ENCODE results near the gene STIM1. TPM values are rescaled to one million over a fixed set of nuclear protein-coding genes. Genes with fewer than 3 reads are reported as not detected.

The STIM1 gene
- total and polyA plus RNA-seq, 10 of the 15 experiments (the other 5 are each of a cell fraction or from before 2014, with no cell fraction given), result 8.6 to 57.7 (median 29.3) TPM

DNA sequence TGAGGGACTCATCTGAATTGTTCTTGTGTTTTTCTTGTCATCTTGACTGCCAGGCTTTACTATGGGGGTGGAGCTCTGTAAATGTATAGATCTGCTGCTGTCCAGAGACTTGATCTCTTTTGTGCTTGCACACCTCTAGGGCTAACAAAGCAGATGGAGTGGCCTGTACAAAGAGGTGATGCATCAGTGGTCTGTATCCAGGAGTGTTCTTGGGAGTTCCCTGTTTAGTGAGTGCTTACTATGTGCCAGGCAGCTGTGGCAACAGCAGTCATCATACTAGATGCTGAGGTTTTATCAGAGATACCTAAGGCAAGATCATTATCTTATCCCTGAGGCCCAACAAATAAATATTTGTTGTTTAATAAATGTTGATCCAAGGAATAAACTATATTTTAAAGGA, 33.4 kb downstream of the STIM1 start:
- no peak overlapping the region for H3K27ac ChIP-seq (ENCODE audit: control insufficient read depth, insufficient read depth)
- peaks cover 33% of the 10 kb centered on the region for H3K4me1 ChIP-seq (ENCODE audit: control insufficient read depth, insufficient read depth, low read length)
- ChIA-PET SMC1A (ENCODE audit: uncharacterized antibody, unreplicated experiment) (interaction anchor here (1.2 to 5.5 kb wide), 9 partner anchors 8 to 184 kb away, joined by 3 to 43 read pairs (median 14); partner anchors contain the start of gene STIM1), POLR2A (interaction anchor here (0.7 to 2.4 kb wide), 9 partner anchors 8 to 169 kb away, joined by 3 to 24 read pairs (median 9); no protein-coding TSS in a partner anchor), RAD21 (ENCODE audit: unreplicated experiment) (interaction anchor here (0.6 to 4.0 kb wide), 7 partner anchors 11 to 208 kb away, joined by 3 to 40 read pairs (median 6); partner anchors contain the start of genes RHOG and STIM1), CTCF (interaction anchor here (1.2 to 4.1 kb wide), 8 partner anchors 8 to 42 kb away, joined by 3 to 38 read pairs (median 10); partner anchors contain the start of gene STIM1)
- no peak for TF ChIP-seq PAX5 (IDR thresholded peaks at IDR 0.05; ENCODE audit: borderline replicate concordance, low read depth, low read length)
- TF ChIP-seq YBX1 (IDR thresholded peaks at IDR 0.05), result no peak
- TF ChIP-seq HDAC2 (IDR thresholded peaks at IDR 0.05), result no peak
- TF ChIP-seq SIN3A (IDR thresholded peaks at IDR 0.05; ENCODE audit: low read depth, low read length), result no peak
- TF ChIP-seq KDM1A (IDR thresholded peaks at IDR 0.05; ENCODE audit: borderline replicate concordance), result no peak
- no peak for TF ChIP-seq HCFC1 (IDR thresholded peaks at IDR 0.05; ENCODE audit: low read length)
- TF ChIP-seq ZNF217 (IDR thresholded peaks at IDR 0.05), result no peak
- TF ChIP-seq PRDM15 (CRISPR knock-in tag; IDR thresholded peaks at IDR 0.05), result no peak
- no peak for TF ChIP-seq GABPA (IDR thresholded peaks at IDR 0.05; ENCODE audit: low read depth)
- no peak for TF ChIP-seq CBFB (IDR thresholded peaks at IDR 0.05; ENCODE audit: low read depth)
- TF ChIP-seq MYB (IDR thresholded peaks at IDR 0.05; ENCODE audit: borderline replicate concordance, low read depth, low read length), result no peak
- TF ChIP-seq BCL11A (IDR thresholded peaks at IDR 0.05; ENCODE audit: low read depth, low read length), result no peak
- no peak for TF ChIP-seq RB1 (IDR thresholded peaks at IDR 0.05; ENCODE audit: borderline replicate concordance)
- H3K79me2 ChIP-seq (ENCODE audit: control insufficient read depth, insufficient read depth, low read length), result peaks cover 65% of the 10 kb centered on the region
- peaks cover 0 to 3% of the 10 kb centered on the region in 2 experiments; a peak in 2 of 4 replicates for H3K36me3 ChIP-seq (ENCODE audit: control insufficient read depth in 2 of 2, insufficient read depth in 2 of 2, low read length in 1 of 2)
- intact Hi-C loops (cut with micrococcal nuclease; ENCODE audit: unreplicated experiment) (no loop called here), in situ Hi-C loops (cut with MboI) (no loop called here)
- ATAC-seq, result no peak
- no peak for DNase-seq (ENCODE audit: low read depth, low spot score)
- H3K4me2 ChIP-seq (ENCODE audit: control insufficient read depth, insufficient read depth), result no peak overlapping the region
- H3K9me3 ChIP-seq (replicated peaks; ENCODE audit: control insufficient read depth, insufficient read depth, low read length), result no peaks in the 10 kb centered on the region; the same call in 2 of the 3 replicates
- H3K9ac ChIP-seq (ENCODE audit: control insufficient read depth, insufficient read depth, low read length), result no peak overlapping the region
- BruUV-seq (replicated peaks), result TSS peak; percentile 21
- H3K27me3 ChIP-seq (replicated peaks in 1 of 2; ENCODE audit: control insufficient read depth in 2 of 2, insufficient read depth in 2 of 2, low read length in 1 of 2), result no peaks in the 10 kb centered on the region
- no peaks in the 10 kb centered on the region for H4K20me1 ChIP-seq (ENCODE audit: control insufficient read depth, insufficient read depth)
- H2AFZ ChIP-seq (ENCODE audit: control insufficient read depth, low read depth, low read length), result no peak overlapping the region
- FAIRE-seq, result no peak
- no peak overlapping the region for H3K4me3 ChIP-seq

Data from GM12878 (cell line).